ENCODE data around the gene FBN2.

GRCh38 chr5:128358826-128359225 is 179.2 kb downstream of the FBN2 start:
- no peak for TF ChIP-seq CTCF (IDR thresholded peaks at IDR 0.05)
- TF ChIP-seq POLR2A (IDR thresholded peaks at IDR 0.05), result no peak
